Lower leg skin (tissue), 3 donors: ENCODE measurements around the gene KLHL40.

Experiments used
- CTCF ChIP-seq, 3 donors: fragments of 450-650 bp; IDR thresholded peaks; one replicate each; pipeline ENCODE4 v1.5.1; 2016; ENCODE audit warnings: antibody characterized with exemption in 3 of 3, mild to moderate bottlenecking in 3 of 3, moderate library complexity in 2 of 3
- POLR2A ChIP-seq, 2 donors: fragments of 450-650 bp; IDR thresholded peaks; one replicate each; pipeline ENCODE4 v1.6.1; 2016 to 2017; ENCODE audit warnings: antibody characterized with exemption in 2 of 2, mild to moderate bottlenecking in 1 of 2, moderate library complexity in 1 of 2

- TF ChIP-seq POLR2A (IDR thresholded peaks at IDR 0.05) (no peak), CTCF (IDR thresholded peaks at IDR 0.05) (no peak)
These were observed 16.5 kb upstream of the KLHL40 start for GRCh38 chr3:42668793-42669217.
